A549 (cell line): Measurements from ENCODE around the gene CDYL.

Experiments used
- ATOH8 ChIP-seq: fragments of 250-450 bp; sonication (Bioruptor Pico); IDR thresholded peaks from 2 replicates; pipeline ENCODE4 v1.5.0; 2020; ENCODE audit warnings: low read depth, mild to moderate bottlenecking, moderate library complexity
- BHLHE40 ChIP-seq: IDR thresholded peaks from 2 replicates; pipeline ENCODE4 v1.6.1; 2012; ENCODE audit warnings: low read depth, low read length, inconsistent platforms
- CTCF ChIP-seq: fragments of >200 bp; sonication (Bioruptor Twin); formaldehyde crosslinking; IDR thresholded peaks from 3 replicates; pipeline ENCODE4 v1.5.1; 2016
- EP300 ChIP-seq, 2 experiments: fragments of >200 bp; sonication (Bioruptor Twin); formaldehyde crosslinking; IDR thresholded peaks; 2 replicates in 1 of 2; 3 replicates in 1 of 2; pipeline ENCODE4 v1.6.1; 2016 to 2017
- KDM1A ChIP-seq: fragments of 200-600 bp; sonication (generic); IDR thresholded peaks from 2 replicates; pipeline ENCODE4 v1.6.1; 2016; ENCODE audit warnings: low read depth, mild to moderate bottlenecking
- POLR2A ChIP-seq: IDR thresholded peaks from 2 replicates; pipeline ENCODE4 v1.6.1; 2012; ENCODE audit warnings: mild to moderate bottlenecking, low read length
- RAD21 ChIP-seq, 2 experiments: fragments of >200 bp in 1 of 2; sonication (Bioruptor Twin) in 1 of 2; formaldehyde crosslinking in 1 of 2; IDR thresholded peaks in 1 of 2; conservative IDR thresholded peaks in 1 of 2; 2 replicates in 1 of 2; 3 replicates in 1 of 2; pipeline ENCODE4 v1.6.1; 2012 to 2018; ENCODE audit warnings: inconsistent platforms in 1 of 2
- RCOR1 ChIP-seq: fragments of 150-350 bp; IDR thresholded peaks from 2 replicates; pipeline ENCODE4 v1.6.1; 2014; ENCODE audit warnings: antibody characterized with exemption, low read length, low read depth
- RFX5 ChIP-seq: fragments of 450-650 bp; IDR thresholded peaks from 2 replicates; pipeline ENCODE4 v1.7.1; 2014; ENCODE audit warnings: antibody characterized with exemption, mild to moderate bottlenecking, moderate library complexity
- USF2 ChIP-seq: fragments of 450-650 bp; IDR thresholded peaks from 2 replicates; pipeline ENCODE4 v1.6.1; 2014; ENCODE audit warnings: antibody characterized with exemption

DNA sequence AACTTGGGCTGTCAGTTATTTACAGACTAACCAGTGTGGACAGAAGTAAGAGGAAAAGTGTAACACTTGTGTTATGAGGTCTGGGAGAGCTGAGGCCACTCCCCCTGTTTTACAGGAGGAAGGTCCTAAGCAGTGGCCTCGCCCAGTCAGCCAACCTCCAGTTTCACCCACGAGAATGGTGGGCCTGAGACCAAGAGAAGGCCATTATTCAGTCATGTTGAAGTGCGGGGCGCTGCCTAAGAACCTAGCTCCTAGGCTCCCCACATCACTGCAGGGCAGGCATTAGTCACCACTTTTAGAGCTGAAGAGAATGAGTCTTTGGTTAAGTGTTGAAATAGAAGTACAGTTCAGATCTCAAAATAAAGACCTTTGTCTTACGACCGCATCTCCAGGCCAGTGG, 27.9 kb downstream of the CDYL start:
- no peak for TF ChIP-seq USF2
- TF ChIP-seq KDM1A, result no peak
- no peak for TF ChIP-seq CTCF
- no peak for TF ChIP-seq RCOR1
- TF ChIP-seq BHLHE40, result no peak
- TF ChIP-seq POLR2A, result no peak
- TF ChIP-seq RFX5, result no peak
- TF ChIP-seq ATOH8 (CRISPR knock-in tag), result no peak
- TF ChIP-seq RAD21 (conservative IDR thresholded peaks at IDR 0.05 in 1 of 2, IDR thresholded peaks at IDR 0.05 in 1 of 2), result no peak
- no peak for TF ChIP-seq EP300 (IDR thresholded peaks at IDR 0.05)
